AG08396 (cell line): ENCODE measurements around the gene CAMK1.
"Not testable (repeated sequence)": the region's sequence is repeated elsewhere in the genome, so short reads cannot be mapped to it uniquely, and the experiment has no call there.

Experiments used
- DNase-seq: peaks from one replicate; pipeline ENCODE4 v3.0.0; 2012; ENCODE audit warnings: low spot score, mixed read lengths

Gene CAMK1

DNA sequence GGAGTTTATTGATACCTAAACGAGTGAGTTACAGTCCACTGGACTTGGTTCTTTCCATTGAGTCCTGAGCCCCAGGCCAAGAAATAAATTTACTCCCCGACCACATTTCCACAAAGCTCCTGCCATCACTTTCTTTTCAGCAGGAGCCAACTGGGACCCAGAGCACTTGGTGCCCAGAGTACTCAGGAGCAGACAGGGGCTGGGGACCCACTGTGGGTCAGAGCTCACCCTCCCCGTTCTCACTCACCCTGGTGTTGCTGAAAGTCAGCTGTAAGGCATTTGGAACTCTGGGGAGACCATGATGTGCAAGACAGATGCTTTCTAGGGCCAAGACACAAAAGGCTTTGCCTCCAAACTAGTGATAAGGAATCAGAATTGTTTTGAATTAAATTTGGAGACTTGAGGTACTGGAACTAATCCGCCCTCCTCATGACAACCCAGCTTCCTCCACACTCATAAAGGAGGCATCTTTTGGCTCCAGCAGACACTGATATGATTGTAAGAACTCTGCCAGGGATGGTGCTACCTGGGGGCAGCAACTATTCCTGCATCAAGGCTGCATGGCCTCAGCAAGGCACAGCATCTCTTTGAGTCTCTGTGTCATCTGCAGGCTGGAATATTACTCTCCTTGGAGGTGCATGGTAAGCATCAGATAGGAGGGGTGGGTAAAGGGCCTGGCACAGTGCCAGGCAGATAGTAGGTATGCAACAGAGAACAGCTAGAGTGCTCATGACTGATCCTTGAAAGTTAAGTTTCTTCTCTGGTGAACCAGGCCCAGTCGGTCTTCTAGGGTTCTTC is 7.3 kb upstream of the CAMK1 start:
- no peak for DNase-seq

DNA sequence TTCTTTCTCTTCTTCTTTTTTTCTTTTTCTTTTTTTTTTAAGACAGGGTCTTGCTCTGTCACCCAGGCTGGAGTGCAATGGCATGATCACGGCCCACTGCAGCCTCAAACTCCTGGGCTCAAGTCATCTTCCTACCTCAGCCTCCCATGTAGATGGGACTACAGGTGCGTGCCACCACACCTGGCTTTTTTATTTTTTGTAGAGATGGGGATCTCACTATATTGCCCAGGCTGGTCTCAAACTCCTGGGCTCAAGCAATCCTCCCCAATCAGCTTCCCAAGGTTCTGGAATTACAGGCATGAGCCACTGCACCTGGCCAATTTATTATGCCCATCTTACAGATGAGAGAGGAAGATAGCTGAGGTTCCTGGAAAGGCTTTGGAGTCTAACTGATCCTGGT is 1.3 kb upstream of the CAMK1 start:
- DNase-seq, result not testable (repeated sequence)

DNA sequence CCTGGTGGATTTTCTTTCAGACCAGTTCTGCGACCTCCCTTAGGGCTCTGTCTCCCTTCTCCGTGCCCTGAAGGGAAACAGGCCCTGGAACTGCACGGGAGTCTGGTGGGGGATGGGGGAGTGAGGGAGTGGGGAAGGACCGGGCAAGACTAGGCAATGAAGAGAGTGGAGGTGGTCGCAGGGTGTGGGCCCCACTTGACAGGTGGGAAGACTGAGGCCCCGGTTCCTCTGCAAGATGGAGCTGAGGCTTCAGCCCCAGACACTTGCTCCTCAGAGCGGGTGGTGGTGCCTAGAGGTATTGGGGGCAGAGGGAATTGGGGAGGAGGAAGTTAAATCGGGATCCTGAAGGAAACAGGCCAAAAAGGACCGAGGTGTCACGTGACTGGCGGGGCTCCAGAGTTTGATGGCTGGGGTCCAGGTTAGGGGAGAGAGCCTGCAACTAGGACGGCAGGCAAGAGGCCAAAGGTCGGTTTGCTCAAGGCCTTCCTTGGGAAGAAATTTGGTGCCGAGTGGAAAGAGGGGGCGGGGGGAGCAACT is 597 bp upstream of the CAMK1 start:
- DNase-seq, result no peak

DNA sequence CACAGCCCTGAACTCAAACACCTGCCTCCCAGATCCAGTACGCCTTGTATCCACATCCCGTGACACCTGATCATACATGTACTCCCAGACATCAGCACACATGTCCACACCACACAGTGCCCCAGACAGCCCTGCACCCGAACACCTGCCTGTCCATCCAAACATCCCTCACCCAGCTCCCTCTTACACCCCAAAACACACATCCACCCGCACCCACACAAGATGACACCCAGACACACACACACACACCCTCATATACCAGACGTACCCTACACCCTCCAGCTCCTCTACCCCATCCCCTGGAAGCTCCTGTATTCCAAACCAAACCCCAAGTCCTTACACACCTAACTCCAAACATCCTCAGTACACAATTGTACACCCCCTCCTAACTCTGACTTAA is 735 bp downstream of the CAMK1 start:
- DNase-seq, result no peak

DNA sequence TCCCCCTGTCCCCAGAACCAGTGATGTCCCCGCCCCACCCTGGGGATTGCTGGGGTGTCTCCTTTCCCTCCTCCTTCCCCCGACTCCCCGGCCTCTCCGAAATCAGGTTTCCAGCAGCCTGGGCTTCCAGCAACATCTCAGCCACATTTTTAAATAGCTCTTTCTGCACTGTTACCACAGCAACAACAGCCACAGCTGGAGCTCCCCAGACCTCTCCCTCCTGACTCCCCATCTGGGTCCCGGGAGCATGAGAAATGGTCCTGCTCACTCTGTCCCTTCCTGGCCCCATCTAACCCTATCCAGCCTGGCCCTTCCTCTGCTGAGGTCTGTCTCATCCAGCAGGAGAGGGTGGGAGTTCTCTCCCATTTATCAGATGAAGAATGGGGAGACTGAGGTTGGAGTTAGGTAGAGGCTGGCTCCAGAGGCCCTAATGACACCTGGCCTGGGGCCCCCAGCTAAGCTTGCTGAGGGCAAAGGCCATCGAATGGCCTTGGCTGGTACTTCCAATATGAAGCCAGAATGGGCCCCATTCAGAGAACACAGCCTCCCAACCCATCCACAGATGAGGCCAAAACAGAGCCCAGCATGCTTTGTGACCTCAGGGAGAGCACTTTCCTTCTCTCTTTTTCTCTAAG is 1.5 kb downstream of the CAMK1 start:
- DNase-seq, result peak; percentile 37

- no peak for DNase-seq
Measured at GRCh38 chr3:9767418-9767817, 2.3 kb downstream of the CAMK1 start.

DNA sequence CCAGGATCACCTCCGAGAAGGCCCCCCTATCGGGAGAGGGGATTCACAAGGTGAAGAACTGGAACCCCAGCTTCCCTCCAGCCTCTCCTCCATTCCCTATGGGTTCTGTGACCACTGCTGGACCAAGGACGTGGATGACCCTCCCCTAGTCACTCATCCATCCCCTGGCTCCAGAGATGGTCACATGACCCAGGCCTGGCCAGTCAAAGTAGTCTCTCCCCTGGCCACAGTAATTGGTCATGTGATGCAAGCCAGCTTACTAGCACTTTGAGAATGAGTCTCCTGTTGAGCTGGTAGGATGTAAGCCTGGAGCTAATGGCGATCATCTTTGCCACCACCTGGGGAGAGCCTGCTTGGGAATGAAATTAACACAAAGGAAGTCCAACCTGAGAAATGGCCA is 3.9 kb downstream of the CAMK1 start:
- DNase-seq, result no peak

DNA sequence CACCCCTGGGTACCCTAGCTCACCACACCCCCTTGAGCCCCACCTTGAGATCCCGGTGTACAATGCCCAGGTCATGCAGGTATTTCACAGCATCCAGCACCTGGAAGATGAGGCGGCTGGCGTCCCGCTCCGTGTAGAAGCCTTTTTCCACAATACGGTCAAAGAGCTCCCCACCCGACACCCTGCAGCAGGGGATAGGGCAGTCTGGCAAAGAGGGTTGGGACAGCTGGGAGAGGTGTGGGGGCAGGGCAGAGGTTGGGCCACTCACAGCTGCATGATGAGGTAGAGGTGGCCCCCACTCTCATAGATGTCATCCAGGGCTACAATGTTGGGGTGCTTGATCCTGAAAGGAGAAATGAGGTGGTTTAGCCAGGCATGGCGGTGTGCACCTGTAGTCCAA is 6.9 kb downstream of the CAMK1 start:
- DNase-seq, result no peak

- no peak for DNase-seq
Measured at GRCh38 chr3:9761919-9762318, 7.8 kb downstream of the CAMK1 start.

GRCh38 chr3:9760779-9761505 is 8.8 kb downstream of the CAMK1 start:
- DNase-seq, result no peak

GRCh38 chr3:9757427-9757826 is 12.3 kb downstream of the CAMK1 start:
- no peak for DNase-seq

DNA sequence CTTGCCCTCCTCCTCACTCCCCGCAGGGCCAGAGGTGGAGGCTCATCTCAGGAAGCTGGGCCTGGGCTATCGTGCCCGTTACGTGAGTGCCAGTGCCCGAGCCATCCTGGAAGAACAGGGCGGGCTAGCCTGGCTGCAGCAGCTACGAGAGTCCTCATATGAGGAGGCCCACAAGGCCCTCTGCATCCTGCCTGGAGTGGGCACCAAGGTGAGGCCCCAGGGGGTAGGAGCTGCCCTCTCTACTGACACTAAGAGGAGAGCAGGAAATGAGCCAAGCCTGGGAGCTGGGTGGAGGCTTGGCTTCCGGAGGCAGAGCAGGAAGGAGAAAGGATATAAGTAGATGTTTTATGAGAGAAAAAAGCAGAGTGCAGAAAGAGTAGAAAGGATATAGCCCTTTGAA is 15.1 kb downstream of the CAMK1 start:
- no peak for DNase-seq

DNA sequence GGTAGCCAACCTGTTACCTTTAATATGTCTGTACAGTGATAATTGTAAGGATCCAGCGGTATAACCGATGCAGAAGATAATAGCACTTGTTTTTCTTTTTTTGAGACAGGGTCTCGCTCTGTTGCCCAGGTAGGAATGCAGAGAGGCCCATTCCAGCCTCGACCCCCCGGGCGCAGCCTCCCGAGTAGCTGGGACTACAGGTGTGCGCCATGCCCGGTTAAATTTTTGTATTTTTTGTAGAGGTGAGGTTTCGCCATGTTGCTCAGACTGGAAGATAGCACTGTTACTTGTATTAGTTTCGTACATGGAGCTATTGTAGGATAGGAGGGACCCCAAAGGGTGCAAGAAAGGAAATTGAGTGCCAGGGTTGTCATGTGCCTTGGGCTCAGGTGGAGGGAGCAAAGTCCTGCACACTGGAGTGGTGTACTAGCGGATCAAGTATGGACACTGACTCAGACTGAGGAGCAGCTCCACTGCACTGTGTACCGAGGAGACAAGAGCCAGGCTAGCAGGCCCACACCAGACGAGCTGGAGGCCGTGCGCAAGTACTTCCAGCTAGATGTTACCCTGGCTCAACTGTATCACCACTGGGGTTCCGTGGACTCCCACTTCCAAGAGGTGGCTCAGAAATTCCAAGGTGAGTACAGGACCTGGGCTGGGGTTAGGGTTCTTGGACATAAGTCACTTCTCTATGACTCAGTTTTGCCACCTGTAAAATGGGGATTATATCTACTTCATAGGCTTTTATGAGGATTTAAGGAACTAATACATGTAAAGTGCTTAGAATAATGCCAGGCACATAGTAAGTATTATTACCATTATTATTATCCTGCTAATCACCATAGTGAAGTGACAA is 19.0 kb downstream of the CAMK1 start:
- DNase-seq, result no peak

DNA sequence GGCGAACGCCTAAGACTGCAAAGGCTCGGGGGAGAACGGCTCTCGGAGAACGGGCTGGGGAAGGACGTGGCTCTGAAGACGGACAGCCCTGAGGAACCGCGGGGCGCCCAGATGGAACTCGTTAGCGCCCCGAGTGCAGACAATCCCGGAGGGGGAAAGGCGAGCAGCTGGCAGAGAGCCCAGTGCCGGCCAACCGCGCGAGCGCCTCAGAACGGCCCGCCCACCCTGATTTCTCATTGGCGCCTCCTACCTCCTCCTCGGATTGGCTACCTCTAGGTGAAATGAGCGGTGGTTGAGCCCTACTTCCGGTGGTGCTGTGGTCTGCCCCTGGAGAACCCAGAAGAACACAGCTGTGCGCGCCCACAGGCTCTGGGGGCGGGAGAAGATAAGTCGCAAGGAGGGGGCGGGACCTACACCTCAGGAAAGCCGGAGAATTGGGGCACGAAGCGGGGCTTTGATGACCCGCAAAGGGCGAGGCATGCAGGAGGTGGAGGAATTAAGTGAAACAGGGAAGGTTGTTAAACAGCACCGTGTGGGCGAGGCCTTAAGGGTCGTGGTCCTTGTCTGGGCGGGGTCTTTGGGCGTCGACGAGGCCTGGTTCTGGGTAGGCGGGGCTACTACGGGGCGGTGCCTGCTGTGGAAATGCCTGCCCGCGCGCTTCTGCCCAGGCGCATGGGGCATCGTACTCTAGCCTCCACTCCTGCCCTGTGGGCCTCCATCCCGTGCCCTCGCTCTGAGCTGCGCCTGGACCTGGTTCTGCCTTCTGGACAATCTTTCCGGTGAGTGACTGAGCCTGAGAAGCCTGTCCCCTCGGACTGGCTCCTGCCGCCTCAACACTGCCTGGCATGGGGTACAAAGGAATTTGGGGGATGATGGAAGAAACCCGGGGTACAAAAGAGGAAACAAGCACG is 19.8 kb downstream of the CAMK1 start, which contains the start of gene OGG1:
Gene OGG1 (plus strand): TSS at position 308 of the 911 bp plus-strand sequence. CDS start 335 bp downstream, at position 643.
- DNase-seq, result peak; percentile 97

GRCh38 chr3:9749296-9749644 is 20.5 kb downstream of the CAMK1 start:
- no peak for DNase-seq

- DNase-seq, result no peak
Measured at GRCh38 chr3:9748031-9748430, 21.7 kb downstream of the CAMK1 start.

- DNase-seq, result no peak
Measured at GRCh38 chr3:9747267-9747666, 22.5 kb downstream of the CAMK1 start.

- peak; percentile 80 for DNase-seq
Measured at GRCh38 chr3:9746330-9746729, 23.4 kb downstream of the CAMK1 start.

DNA sequence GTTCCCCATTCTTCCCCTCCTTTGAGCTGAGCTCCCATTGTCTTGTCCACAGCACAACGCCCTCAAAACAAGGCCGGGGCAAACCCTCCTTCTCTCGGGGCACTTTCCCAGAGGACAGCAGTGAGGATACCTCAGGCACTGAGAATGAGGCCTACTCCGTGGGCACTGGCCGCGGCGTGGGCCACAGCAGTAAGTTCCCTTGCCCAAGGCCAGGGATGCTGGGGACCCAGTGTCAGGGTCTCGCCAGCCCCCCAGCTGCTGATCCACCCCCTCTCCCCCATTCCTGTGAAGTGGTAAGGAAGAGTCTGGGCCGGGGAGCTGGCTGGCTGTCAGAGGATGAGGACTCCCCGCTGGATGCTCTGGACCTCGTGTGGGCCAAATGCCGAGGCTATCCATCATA is 24.2 kb downstream of the CAMK1 start:
- no peak for DNase-seq

DNA sequence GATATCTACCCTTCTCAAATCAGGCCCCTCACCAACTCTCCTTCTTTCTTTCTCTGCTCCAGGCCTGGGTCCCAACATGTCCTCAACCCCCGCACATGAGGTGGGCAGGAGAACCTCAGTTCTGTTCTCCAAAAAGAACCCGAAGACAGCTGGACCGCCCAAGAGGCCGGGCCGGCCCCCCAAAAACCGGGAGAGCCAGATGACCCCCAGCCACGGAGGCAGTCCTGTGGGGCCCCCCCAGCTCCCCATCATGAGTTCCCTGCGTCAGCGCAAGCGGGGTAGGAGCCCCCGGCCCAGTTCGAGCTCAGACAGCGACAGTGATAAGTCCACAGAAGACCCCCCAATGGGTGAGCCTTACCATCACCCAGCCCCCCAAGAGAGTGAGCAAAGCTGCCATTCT is 25.6 kb downstream of the CAMK1 start:
- DNase-seq, result no peak

GRCh38 chr3:9743548-9743947 is 26.2 kb downstream of the CAMK1 start:
- DNase-seq, result no peak
